ENCODE data around the gene ACTG1.

GRCh38 chr17:81537856-81538555, 25.4 kb upstream of the ACTG1 start:
- no peak for TF ChIP-seq SMC3 (IDR thresholded peaks at IDR 0.05; ENCODE audit: low read depth, low read length)
- TF ChIP-seq RXRA (IDR thresholded peaks at IDR 0.05; ENCODE audit: borderline replicate concordance, low read depth) = no peak
- TF ChIP-seq USF2 (IDR thresholded peaks at IDR 0.05; ENCODE audit: borderline replicate concordance, low read depth, low read length) = no peak
- TF ChIP-seq CTCF (IDR thresholded peaks at IDR 0.05) = no peak
- no peak for TF ChIP-seq GABPA (IDR thresholded peaks at IDR 0.05; ENCODE audit: low read depth)

Measured in SK-N-SH (cell line).